Measurements from ENCODE around the gene DAG1. TPM values are rescaled to one million over a fixed set of nuclear protein-coding genes. Genes with fewer than 3 reads are reported as not detected.

DAG1 gene
- total RNA-seq, 1 donor = 88.5 TPM

DNA sequence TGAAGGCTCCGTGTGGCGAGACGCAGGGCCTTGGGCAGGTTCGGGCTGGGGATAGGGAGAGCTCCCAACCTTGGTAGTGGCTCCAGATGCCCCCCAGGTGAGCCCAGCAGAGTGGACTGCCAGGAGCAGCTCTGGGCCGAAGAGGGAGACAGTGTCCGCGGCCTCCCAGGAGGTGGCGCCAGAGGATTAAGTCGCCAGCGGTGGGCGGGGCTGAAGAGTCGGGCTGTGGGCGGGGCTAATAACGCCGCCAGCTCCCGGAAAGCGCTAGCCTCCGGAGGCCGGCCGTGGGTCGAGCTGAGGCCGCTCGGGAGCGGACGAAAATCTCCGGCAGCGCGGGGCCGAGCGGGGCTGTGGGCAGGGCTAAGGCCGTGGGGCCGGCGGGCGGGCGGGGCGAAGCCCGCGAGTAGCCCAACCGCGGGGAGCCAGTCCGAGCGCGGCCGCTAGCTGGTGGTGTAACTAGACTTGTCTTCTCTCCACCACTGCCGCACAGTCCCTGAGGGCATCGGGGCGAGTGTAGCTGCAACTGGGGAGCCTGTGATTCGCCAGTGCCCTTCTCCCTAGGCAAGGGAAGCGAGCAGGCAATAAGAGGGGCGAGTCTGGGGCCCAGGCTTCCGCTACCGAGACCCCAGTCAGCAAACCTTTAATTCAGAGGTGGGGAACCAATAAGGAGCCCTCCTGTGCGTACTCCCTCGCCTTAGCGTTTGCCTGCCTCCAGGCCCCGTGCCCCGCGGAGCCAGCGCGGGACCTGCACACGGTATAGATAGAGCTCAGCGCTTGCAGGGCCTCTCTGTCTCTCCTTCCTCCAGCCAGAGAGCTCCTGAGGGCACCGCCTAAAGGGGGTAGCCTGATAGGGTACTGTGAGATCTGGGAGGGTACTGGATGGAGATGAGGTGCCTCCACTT lies 69.8 kb downstream of the DAG1 start:
- TF ChIP-seq, protein P1, sequence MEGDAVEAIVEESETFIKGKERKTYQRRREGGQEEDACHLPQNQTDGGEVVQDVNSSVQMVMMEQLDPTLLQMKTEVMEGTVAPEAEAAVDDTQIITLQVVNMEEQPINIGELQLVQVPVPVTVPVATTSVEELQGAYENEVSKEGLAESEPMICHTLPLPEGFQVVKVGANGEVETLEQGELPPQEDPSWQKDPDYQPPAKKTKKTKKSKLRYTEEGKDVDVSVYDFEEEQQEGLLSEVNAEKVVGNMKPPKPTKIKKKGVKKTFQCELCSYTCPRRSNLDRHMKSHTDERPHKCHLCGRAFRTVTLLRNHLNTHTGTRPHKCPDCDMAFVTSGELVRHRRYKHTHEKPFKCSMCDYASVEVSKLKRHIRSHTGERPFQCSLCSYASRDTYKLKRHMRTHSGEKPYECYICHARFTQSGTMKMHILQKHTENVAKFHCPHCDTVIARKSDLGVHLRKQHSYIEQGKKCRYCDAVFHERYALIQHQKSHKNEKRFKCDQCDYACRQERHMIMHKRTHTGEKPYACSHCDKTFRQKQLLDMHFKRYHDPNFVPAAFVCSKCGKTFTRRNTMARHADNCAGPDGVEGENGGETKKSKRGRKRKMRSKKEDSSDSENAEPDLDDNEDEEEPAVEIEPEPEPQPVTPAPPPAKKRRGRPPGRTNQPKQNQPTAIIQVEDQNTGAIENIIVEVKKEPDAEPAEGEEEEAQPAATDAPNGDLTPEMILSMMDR (IDR thresholded peaks at IDR 0.05; ENCODE audit: insufficient read depth, low read depth, low read length) = peak; percentile 88
- peak; percentile 96 for DNase-seq (ENCODE audit: low read depth)
- peak overlapping the region; percentile 58 for H3K4me3 ChIP-seq (ENCODE audit: low read depth, low read length)

DNA sequence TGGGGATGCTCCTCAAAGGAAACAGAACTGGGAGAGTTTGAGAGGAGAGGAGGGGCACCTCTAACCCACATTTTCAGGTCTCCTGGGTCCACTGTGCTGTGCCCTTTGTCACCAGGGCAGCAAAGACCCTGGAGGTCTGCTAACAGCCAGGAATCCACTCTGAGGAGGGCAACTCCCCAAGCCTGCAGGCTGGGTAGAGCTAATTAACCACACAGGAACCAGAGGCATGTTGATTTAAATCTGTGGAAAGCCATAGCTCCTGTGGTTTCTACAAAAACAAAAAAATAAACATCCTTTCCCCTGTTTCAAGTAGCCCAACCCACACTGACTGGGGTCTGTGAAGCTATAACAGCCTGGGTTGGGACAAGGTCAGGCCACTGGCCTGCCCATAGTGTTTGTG lies 82.0 kb downstream of the DAG1 start:
- TF ChIP-seq, protein P1 (IDR thresholded peaks at IDR 0.05; ENCODE audit: insufficient read depth, low read depth, low read length) = no peak
- no peak overlapping the region for H3K4me3 ChIP-seq (ENCODE audit: low read depth, low read length)
- DNase-seq (ENCODE audit: low read depth) = no peak

DNA sequence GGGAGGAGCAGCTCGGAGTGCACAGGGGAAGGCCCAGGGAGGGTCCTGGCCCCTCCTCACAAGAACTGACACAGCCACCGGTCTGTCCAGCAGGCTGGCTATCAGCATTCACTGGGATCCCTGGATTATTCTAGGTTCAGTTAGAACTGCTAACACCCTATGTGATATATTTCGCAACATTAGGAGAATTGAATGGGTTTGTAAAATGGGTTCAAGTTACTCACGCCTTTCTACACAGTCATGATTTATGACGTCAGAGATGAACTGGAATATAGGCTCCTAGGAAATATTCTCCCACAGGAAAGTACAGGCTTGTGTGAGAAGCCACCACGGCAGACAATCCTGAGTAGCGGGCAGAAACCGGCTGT lies 83.2 kb downstream of the DAG1 start:
- H3K4me3 ChIP-seq (ENCODE audit: low read depth, low read length) = peak overlapping the region; percentile 79
- TF ChIP-seq, protein P1 (IDR thresholded peaks at IDR 0.05; ENCODE audit: insufficient read depth, low read depth, low read length) = no peak
- DNase-seq (ENCODE audit: low read depth) = peak; percentile 45

DNA sequence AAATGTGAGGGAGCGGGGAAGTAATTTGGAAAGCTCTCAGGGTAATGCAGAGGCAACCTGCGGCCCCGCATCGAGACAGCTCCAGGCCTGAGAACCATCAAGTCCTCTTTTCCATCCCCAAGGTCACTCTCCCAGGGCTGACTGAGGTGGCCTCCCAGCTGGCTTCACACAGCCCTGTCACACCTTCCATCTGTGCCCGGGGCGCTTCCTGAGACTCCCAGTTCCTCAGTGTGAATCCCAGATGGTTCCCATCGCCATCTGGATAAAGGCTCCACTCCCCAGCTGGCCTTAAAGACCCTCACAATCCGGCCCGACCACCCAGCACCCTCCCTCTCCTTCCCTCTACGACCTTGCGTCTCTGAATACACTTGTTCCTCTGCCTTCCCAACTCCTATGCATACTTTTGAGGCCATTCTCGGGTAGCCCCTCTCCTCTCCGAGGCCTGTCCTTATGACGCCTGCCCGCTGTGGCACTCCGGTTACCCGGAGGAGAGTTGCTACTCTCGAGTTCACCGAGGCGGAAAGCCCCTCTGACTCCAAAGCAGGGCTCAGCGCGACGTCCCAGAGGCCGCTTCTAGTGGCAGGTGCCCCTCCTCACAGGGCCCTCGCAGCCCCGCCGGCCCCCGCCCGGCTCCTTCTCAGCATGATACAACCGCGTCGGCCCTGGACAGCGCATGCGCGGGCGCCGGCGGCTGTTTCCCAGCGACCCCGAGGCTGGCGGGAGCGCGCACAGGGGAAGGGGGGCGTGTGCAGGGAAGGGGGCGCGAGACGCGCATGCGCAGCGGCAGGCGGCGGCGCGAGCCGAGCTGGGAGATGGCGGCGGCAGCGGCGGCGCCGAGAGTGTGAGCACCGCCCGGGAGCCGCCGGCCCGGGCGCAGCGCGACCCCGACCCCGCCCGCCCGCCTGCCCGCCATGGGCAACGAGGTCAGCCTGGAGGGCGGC lies 83.9 kb downstream of the DAG1 start, which contains the start of gene BSN:
Gene BSN (plus strand): TSS at position 786 of the 941 bp plus-strand sequence. CDS start 126 bp downstream, at position 912.
- TF ChIP-seq, protein P1 (IDR thresholded peaks at IDR 0.05; ENCODE audit: insufficient read depth, low read depth, low read length) = no peak
- peak within 1 kb of the TSS; percentile 79 for H3K4me3 ChIP-seq (ENCODE audit: low read depth, low read length)
- peak; percentile 88 for DNase-seq (ENCODE audit: low read depth)

DNA sequence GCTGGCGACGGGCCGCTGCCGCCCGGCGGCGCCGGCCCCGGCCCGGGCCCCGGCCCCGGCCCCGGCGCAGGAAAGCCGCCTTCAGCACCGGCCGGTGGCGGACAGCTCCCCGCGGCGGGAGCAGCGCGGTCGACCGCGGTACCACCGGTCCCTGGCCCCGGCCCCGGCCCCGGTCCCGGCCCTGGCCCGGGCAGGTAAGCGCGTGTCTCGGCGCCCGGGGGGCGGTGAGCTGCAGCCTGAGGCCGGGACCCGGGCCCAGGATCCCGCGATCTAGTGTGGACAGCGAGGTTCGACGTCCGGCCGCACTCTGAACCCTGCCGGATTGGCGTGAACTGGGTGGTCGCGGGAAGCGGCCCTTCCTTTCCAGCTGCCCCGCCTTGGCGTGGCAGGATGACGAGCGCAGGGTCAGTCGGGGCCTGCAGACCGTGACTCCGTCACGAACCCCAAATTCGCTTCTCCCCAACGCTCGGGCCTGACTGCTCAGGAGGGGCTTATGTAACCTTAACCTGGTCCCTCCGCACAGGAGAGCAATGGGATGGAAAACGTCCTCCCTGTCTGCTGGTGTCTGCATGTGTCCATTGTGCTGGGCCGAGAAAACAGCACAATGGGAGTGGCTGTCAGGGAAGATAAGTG lies 84.7 kb downstream of the DAG1 start:
- H3K4me3 ChIP-seq (ENCODE audit: low read depth, low read length) = peak overlapping the region; percentile 79
- peak; percentile 35 for DNase-seq (ENCODE audit: low read depth)

More for the DNA sequence above, 84.7 kb downstream of the DAG1 start:
- TF ChIP-seq, protein P1 (IDR thresholded peaks at IDR 0.05; ENCODE audit: insufficient read depth, low read depth, low read length) = no peak

Measured in fibroblast of villous mesenchyme (primary cell).